ENCODE results near the gene CAPNS2. TPM values are rescaled to one million over a fixed set of nuclear protein-coding genes. Genes with fewer than 3 reads are reported as not detected.

Gene CAPNS2
- polyA plus RNA-seq (2013, experiment 1 of 2; ENCODE audit: insufficient read length), result 0.13 TPM
- polyA plus RNA-seq (2013, experiment 2 of 2; ENCODE audit: insufficient read length), result not detected

- no peak for DNase-seq
Observed at GRCh38 chr16:55566432-55567175, at the start of gene CAPNS2. Gene CAPNS2, plus strand, starts transcription at chr16:55566684. Its CDS starts 73 bp downstream, at chr16:55566757.

GRCh38 chr16:55521792-55522191, 44.7 kb upstream of the CAPNS2 start:
- DNase-seq, result no peak

- peak; percentile 28 for DNase-seq
Observed at GRCh38 chr16:55526441-55526840, 40.0 kb upstream of the CAPNS2 start.

- no peak for DNase-seq
Observed at GRCh38 chr16:55527885-55528284, 38.6 kb upstream of the CAPNS2 start.

GRCh38 chr16:55529018-55529417, 37.5 kb upstream of the CAPNS2 start:
- DNase-seq, result no peak

GRCh38 chr16:55530316-55530856, 36.1 kb upstream of the CAPNS2 start:
- no peak for DNase-seq

GRCh38 chr16:55532227-55532626, 34.3 kb upstream of the CAPNS2 start:
- no peak for DNase-seq

GRCh38 chr16:55534756-55535155, 31.7 kb upstream of the CAPNS2 start:
- no peak for DNase-seq

- peak; percentile 66 for DNase-seq
Observed at GRCh38 chr16:55539049-55539448, 27.4 kb upstream of the CAPNS2 start.

- DNase-seq, result no peak
Observed at GRCh38 chr16:55539488-55539887, 27.0 kb upstream of the CAPNS2 start.

GRCh38 chr16:55540221-55540620, 26.3 kb upstream of the CAPNS2 start:
- no peak for DNase-seq

GRCh38 chr16:55542459-55543082, 23.9 kb upstream of the CAPNS2 start:
- peak; percentile 76 for DNase-seq

- DNase-seq, result peak; percentile 32
Observed at GRCh38 chr16:55543472-55543871, 23.0 kb upstream of the CAPNS2 start.

GRCh38 chr16:55552621-55553020, 13.9 kb upstream of the CAPNS2 start:
- DNase-seq, result peak; percentile 89

GRCh38 chr16:55555436-55555835, 11.0 kb upstream of the CAPNS2 start:
- DNase-seq, result peak; percentile 37

GRCh38 chr16:55557186-55557585, 9.3 kb upstream of the CAPNS2 start:
- DNase-seq, result no peak

GRCh38 chr16:55559233-55559632, 7.3 kb upstream of the CAPNS2 start:
- DNase-seq, result peak; percentile 5

- DNase-seq, result no peak
Observed at GRCh38 chr16:55559933-55560516, 6.5 kb upstream of the CAPNS2 start.

GRCh38 chr16:55561319-55561848, 5.1 kb upstream of the CAPNS2 start:
- no peak for DNase-seq

GRCh38 chr16:55562936-55563335, 3.5 kb upstream of the CAPNS2 start:
- DNase-seq, result peak; percentile 31

- no peak for DNase-seq
Observed at GRCh38 chr16:55563797-55564196, 2.7 kb upstream of the CAPNS2 start.

- DNase-seq, result no peak
Observed at GRCh38 chr16:55565086-55565485, 1.4 kb upstream of the CAPNS2 start.

GRCh38 chr16:55567382-55567781, 898 bp downstream of the CAPNS2 start:
- peak; percentile 39 for DNase-seq
